ENCODE data around the gene PRPF39.

GRCh38 chr14:45051896-45052295 is 32.0 kb upstream of the PRPF39 start:
- TF ChIP-seq CTCF (IDR thresholded peaks at IDR 0.05) (no peak), POLR2A (IDR thresholded peaks at IDR 0.05) (no peak), POLR2AphosphoS5 (IDR thresholded peaks at IDR 0.05) (no peak)

Measured in suprapubic skin (tissue), 4 donors.